HG02623 (cell line): ENCODE results near the gene KCNJ15.
"Not testable (repeated sequence)": the region's sequence is repeated elsewhere in the genome, so short reads cannot be mapped to it uniquely, and the experiment has no call there.

ENCODE experiments used
- ATAC-seq: cut with Tn5 transposase; IDR thresholded peaks from one replicate; pipeline ENCODE4 v1.9.1; 2021; ENCODE audit warnings: moderate library complexity; ENCODE audit not compliant: unreplicated experiment

Gene KCNJ15

DNA sequence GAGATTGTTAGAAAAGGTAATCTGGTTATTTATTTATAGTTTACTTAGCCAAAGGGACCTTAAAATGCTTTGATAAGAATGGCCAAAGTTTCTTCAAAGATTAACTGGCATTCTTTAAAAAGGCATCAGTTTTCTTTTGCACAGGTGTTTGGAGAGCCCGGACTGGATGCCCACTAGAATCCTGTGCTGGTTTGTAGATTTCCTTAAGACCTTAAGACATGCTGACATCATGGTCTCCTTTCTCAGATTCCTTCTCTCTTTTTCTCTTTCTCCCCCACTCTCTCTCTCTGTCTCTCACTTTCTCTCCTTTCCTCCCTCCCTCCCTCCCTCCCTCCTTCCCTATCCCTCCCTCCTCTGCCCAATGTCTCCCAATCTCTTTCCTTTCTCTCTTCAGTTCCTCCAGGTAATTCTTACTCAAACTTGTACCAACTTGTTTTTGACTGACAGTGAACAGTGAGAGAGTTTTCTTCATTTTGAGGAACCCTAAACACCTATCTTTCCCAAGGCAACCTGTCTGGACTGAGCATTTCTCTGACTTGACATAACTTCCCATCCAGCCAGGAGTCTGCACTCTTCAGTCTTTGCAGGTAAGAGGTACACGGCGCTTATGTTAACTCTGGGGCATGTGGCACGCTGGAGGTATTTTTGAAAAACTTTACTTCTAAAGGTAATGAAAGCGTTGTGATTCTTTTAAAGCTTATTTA is at the start of gene KCNJ15:
TSS of gene KCNJ15 (plus strand) at position 393 of the 704 bp plus-strand sequence. CDS start 42,271 bp downstream, outside the sequence.
- no peak for ATAC-seq

DNA sequence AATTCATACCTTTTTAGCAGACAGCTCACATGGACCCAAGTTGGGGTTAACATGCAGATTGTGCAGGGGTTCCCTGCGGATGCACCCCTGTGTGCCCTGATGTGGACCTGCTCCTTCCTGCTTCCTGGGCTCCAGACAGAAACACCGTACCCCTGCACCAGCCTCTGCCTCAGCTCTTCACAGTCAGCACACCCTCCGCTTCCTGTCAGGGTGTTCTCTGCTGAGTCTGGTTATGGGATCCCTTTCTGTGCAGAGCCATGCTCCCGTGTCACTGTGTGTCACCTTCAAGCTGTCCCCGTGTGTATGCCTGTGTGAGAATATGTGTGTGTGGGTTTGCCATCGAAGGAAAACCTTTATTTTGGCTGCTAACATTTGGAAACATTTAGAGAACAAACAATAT is 48.7 kb upstream of the KCNJ15 start:
- no peak for ATAC-seq

DNA sequence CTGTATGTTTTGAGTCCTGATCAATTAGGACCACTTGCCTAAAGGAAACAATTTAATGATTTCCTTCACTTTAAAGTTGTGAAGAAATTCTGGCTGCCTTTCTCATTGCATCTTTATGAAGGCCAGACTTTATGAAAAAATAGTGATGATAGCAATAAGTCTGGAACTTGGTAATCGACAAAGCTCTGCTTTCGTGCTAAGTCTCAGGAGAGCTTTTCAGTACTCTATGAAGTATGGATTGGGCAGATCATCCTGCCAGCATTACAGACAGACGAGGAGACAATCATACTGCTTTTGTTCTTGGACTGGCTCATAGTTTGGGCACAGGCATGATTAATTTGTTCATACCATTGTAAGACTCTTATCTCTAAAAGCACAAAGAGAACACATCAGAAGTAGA is 45.5 kb upstream of the KCNJ15 start:
- ATAC-seq = no peak

DNA sequence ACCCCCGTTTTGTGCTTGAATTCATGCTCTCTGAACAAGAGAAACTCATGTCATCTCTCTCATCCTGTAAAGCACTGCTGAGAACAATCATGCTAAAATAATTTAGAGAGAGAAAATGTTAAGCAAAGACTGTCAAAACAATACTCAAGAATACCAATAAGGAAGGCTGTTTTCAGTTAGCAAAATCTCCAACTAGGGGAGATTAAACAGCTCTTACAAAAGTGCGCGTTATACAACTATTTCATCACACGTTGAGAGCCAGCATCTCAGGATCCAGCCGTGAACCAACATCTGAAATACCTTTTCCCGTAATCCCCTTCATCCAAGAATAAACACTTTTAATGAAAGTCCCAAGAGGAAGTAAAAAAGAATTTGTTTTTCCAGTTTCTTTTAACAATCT is 44.1 kb upstream of the KCNJ15 start:
- no peak for ATAC-seq

DNA sequence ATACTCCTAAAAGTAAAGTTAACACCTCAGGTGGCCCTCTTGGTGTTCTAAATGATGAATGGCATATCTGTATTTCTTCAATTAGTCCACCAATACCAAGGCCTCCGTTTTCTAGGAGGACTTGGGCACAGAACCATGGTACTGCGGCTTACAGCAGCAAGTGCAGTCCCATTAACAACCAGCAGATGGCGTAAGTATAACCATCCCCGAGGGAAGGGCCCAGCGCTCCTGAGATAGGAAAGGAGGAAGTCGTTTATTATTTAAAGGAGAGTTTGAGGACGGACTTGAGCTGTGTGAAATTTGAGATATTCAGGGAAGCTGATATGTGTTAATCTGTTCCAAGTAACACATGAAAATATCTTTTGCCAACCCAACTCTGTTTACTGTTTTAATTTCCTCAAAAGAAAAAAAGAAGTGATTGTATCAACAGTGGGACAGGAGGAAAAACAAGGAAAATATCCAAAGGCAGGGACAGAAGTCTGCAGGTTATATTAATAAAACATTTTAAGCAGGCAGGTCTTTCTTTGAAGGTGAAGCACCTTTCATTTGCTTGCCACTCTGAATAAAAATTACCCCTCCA is 37.7 kb upstream of the KCNJ15 start:
- no peak for ATAC-seq

DNA sequence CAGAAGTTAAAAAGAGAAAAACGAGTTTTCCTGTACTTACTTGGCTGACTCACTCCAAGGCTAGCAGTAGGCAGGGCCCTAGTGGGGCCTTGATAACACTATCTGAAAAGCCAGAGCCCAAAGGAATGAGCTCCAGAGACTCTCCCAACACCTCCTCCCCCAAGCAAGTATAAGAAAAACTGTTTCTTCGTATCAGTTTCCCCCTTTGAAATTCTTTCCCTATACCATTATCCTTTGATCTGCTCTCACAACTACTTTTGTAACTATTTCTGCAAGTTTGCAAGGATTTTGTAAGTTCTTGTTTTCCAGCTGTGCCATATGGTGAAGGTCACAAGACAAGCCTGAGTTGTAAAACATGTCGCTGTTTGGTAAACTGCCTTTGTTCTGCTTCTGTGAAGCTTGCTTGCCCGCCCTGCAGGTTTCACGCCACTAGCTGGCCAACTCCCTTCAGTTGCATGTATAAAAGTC is 36.5 kb upstream of the KCNJ15 start:
- ATAC-seq = no peak

DNA sequence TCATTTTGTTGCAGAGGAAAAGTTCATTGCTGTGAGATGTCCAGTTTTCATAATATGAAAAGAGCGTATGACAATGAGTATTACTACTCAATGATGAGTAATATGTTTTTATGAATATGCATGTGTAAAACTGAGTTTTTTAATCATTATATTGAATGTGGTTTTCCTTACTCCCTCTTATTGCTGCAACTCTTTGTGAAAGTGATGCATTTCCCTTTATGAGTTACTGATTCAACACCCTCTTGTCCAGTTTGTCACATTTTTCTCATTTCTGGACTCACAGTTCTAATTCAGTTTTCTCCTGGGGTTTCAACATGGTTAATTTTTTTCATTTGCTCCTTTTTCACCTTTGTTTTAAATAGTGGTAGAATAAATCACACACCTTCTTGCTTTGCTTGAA is 35.2 kb upstream of the KCNJ15 start:
- no peak for ATAC-seq

DNA sequence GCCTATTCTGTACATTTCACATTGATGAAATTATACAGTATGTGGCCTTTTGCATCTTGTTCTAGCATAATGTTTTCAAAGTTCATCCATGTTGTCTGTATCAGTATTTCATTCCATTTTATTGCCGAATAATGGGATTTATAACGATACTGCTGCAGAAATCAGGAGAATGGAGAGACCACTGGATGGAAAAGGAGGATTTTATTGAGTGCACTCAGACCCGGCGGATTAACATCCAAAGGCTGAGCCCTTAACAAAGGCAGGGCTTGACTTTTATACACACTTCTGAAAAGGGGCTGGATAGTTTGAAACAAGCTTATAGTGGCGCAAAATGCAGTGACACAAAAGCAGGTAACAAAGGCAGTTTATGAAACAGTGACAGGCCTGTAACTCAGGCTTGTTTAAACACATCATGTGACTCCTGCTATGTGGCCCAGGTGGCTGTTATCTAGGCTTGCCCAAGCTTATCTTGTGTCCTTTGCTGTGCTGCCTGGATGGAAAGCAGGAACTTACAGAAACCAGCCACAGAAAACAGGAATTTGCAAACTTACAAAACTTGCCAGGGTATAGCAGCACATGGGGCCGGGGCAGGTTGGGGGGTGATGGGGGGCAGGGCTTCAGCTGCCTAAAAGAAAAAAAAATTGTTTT is 32.8 kb upstream of the KCNJ15 start:
- ATAC-seq = no peak

DNA sequence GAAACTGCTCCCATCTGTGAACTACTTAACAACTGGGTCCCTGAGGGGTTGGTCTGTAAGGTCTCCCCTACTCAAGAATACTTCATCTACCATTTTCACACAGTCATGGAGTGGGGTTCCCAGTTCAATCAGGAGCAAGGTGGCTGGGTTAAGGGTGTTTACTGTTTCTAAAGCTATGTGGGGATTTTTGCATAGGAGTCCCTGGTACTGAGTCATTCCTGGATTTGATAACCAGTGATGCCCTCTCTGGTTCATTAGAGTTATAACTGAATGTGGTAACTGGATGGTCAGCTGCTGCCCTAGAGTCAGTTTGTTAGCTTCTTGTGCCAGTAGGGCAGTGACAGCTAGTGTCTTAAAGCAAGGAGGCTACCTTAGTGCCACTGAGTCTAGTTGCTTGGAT is 29.4 kb upstream of the KCNJ15 start:
- ATAC-seq = no peak

DNA sequence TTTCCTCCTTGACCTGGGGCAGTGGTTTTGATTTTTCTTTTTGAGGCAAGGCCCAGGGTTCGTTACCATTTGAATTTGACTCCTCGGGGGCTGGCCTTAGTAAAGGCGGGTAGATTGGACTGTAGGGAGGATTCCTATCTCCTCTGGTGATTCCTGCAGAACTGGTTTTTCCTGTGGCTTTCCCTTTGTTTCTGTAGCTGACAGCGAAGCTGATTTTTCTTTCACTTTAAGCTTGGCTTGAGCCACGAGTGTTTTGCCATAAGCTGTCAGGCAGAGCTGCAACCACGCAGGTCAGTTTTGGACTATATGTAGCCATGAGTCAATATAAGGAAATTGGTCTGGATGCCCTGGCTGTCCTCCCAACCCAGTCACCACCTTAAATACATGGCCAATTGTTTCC is 28.7 kb upstream of the KCNJ15 start:
- no peak for ATAC-seq

DNA sequence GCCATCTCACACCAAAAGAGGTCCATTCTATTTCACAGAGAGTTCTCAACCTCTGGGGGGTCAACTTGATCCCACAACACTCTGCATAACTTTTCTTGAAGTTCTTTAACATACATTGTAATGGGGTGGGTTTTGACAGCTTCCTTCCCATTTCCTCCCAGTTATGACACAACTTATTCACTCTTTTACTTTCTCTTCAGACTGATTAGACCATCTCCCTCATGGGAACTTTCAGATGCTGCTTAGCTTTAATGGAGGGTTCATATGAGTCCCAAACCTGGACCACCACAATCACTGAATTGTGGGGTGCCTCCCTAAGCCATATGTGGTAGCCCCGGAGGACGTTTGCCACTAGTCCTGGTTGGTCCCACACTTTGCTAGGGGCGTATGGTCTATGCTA is 28.3 kb upstream of the KCNJ15 start:
- ATAC-seq = no peak

DNA sequence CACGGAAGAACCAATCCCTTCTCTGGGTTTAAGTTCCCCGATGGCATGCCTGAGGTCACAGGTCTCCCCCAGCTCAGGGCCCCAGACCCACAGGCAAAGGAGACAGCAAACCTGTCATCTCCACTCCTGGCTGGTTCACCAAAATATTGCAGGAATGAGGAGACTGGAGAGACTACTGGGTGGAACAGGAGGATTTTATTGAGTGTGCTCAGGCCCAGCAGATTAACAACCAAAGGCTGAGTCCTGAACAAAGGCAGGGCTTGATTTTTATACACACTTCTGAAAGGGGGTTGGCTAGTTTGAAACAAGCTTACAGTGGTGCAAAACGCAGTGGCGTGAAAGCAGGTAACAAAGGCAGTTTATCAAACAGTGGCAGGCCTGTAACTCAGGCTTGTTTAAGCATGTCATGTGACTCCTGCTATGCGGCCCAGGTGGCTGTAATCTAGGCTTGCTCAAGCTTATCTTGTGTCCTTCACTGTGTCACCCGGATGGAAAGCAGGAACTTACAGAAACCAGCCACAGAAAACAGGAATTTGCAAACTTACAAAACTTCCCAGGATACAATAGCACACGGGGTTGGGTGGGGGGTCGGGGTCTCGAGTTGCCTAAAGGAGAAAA is 27.4 kb upstream of the KCNJ15 start:
- ATAC-seq = no peak

DNA sequence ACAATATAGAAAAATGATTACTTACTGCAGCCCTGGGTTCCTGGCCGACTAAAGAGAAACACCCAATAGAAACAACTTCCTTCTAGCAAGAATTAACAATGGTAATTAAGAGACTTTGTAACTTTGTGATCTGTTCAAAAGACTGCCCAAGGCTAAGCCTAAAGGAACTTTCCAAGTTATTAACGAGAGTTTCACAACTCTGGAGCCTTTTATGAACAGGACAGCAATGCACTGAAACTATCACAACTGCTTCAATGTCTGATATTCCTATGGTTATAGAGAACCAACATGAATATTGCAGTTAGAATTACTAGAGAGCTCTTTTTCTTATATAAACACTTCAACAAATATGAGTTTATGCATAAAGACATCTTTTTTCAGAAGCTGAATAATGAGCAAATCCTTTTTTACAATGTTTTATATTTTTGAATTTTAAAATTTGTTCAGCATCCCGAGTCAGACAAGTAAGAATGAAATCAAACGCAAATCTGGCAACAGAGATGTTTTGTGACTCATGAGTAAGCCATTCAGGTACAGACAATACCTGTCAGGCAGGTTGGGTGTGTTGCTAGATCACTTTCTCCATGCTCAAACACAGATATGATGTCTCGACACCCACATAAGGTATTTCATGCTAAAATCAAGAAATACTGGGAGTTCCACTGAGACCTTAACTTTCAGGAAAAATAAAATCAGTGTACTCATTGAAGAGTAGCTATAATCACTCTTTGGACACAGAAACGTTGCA is 22.2 kb upstream of the KCNJ15 start:
- no peak for ATAC-seq

DNA sequence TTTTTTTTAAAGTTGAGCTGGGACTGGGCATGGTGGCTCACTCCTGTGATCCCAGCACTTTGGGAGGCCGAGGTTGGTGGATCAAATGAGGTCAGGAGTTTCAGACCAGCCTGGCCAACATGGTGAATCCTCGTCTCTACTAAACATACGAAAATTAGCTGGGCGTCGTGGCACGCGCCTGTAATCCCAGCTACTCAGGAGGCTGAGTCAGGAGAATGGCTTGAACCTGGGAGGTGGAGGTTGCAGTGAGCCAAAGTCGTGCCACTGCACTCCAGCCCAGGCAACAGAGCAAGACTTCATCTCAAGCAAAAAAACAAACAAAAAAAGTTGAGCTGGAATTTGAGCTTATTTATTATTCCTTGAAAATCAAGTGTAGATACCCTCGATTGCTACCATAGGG is 21.5 kb upstream of the KCNJ15 start:
- ATAC-seq = not testable (repeated sequence)

DNA sequence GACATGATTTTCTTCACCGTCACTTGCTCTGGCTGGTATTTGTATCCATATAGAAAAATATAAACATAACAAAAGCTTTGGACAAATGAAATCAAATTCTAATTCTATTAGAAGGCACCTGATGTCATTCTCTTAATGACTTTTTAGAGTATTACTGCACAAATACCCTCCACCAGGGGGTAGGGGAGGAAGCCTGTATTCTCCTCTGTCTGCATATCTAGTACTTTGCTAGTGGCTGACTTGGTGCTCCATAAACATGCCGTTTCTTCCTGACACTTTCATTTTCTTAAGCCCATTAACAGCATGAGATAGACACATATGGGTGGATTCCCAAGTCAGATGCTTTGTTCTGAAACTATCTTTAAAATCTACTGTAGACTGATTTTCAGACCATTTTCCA is 20.6 kb upstream of the KCNJ15 start:
- ATAC-seq = no peak

DNA sequence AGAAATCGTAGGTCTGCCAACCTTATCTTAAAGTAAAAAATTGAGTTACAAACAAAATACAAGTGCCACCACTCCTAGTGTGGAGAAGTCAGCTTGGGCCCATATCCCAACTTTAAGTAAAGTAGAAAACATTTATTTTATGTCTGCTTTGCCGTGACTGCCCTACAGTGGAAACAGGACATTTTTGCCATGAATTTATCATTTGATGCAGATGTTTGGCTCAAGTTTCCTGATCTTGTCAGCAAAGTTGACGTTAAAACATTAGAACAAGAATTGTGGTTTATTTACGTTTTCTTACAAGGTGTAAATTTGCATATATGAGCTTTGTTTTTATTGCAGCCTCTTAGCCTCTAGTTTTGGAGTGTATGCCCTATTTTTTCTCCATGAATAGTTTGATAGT is 17.1 kb upstream of the KCNJ15 start:
- no peak for ATAC-seq

DNA sequence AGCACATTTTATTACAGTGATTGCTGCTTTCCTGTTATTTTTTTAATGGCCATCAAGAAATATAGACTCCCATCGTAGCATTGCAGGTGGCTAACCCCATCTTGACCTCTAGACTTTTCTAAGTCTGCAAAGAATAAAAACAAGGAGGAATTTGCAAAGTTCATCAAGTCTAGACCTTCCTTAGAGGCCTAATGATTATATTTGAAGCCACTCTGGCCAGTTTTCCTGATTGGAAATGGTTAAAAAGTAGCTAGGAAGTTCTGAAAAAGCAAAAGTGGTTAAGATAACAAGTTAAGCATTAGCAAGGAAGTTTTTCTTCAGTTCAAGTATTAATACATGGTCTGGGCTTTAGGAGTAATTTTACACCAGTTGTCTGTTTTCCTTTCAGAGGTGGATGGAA is 16.7 kb upstream of the KCNJ15 start:
- ATAC-seq = no peak

DNA sequence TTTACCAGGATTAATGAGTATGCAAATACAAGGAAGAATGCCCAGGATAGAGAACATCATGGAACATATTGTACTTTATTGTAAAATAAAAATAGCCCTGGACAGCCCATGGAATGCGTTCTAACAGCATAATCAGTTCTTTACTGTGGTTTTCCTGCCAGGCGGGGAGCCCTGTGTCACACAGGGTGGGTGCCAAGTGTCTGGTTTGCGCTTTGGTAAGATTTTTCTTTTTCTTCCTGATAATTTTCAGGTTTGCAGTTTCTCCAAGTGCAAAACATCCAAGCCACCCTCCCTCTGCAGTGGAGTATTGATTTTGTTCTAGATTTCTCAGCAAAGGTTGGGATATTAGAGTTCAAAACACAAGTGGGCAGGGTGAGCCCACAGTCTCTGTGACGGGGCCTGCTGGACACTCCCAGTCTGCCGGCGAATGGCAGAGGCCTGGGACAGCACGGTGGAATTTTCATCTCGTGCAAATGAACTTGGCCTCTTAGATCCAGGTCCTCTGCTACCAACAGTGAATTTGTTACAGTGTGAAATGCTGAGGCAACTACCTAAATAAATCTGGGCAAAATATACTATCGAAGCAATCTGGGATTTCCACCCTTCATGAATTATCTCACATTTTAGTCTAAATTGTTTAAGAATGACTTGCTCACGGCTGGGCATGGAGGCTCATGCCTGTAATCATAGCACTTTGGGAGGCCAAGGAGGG is 15.6 kb upstream of the KCNJ15 start:
- ATAC-seq = no peak

DNA sequence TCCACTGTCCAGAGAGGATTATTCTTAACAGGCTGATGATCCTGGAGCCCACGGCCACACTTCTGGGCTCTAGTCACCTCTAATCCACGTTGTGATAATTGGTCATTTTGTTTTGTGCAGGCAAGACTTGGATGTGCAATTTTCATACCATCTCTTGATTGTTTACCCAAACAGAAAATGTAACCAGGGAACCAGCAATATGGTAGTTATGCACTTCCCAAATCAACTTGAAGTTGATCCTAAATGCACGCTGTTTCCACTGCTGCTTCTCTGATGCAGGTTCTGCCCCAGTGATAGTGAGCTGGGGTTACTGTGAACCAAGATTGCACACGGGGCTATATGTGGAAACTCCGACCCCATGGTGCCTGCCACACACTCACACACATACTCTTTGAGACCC is 14.7 kb upstream of the KCNJ15 start:
- no peak for ATAC-seq

DNA sequence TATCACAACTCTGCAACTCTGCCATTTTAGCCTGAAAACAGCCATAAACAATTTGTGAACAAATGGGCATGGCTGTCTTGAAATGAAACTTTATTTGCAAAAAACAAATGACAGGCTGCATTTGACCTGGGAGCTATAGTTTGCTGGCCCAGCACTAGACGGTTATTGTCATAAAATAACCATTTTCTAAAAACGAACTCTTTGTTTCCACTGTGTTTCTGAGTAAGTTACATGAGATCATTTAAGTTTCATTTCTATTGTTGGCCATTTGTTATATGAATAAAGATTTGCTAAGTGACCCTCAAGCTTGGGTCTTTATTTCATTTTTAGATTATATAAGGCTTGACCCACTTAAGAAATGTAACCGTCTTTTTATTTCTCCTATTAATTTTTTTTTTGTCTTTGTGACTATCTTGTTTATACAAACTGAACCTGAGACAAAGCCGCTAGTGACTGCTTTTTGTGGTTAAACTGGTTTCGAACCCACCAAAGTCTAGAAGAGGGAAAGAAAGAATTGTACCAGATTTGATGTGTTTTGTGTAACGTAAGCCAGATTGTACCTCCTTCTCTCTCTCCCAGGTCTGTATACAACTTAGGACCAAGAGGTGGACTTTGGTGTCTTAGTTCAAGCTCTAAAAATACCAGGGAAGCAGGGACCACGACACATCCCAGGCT is 12.9 kb upstream of the KCNJ15 start:
- ATAC-seq = no peak
